SK-N-MC (cell line): ENCODE data around the gene ZRANB1.

Experiments used
- EZH2 ChIP-seq: fragments of 200-600 bp; sonication (generic); IDR thresholded peaks from one replicate; pipeline ENCODE4 v1.6.1; 2017; ENCODE audit warnings: antibody characterized with exemption
- POLR2AphosphoS5 ChIP-seq: IDR thresholded peaks from 2 replicates; pipeline ENCODE4 v1.6.1; 2012; ENCODE audit warnings: mild to moderate bottlenecking, low read depth, low read length, borderline replicate concordance

DNA sequence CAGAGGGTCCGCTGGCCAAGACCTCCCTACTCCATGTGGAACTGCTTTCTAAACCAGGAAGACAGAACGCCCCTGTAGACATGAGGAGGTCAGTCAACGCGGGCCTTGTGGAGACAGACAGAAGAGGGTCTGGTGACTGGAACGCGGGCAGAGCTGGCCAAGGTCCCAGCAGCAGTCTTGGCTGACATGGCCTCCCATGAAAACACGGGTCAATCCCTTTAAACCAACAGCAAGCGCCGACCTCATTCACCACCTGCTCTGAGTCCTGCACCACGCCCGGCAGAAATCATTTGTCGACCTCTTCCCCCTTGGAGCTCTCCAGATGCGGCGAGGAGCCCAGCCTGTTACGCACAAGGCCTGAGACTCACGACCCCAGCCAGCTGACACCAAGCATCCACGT lies 78.5 kb downstream of the ZRANB1 start:
- TF ChIP-seq EZH2: no peak
- TF ChIP-seq POLR2AphosphoS5: no peak
